GM19351 (cell line): ENCODE results near the gene ARAP1.

Experiments
- ATAC-seq: cut with Tn5 transposase; IDR thresholded peaks from one replicate; pipeline ENCODE4 v1.9.1; 2021; ENCODE audit warnings: mild to moderate bottlenecking, moderate library complexity; ENCODE audit not compliant: unreplicated experiment

ARAP1 gene

GRCh38 chr11:72780296-72781062 lies 28.3 kb upstream of the ARAP1 start:
- ATAC-seq, result no peak

DNA sequence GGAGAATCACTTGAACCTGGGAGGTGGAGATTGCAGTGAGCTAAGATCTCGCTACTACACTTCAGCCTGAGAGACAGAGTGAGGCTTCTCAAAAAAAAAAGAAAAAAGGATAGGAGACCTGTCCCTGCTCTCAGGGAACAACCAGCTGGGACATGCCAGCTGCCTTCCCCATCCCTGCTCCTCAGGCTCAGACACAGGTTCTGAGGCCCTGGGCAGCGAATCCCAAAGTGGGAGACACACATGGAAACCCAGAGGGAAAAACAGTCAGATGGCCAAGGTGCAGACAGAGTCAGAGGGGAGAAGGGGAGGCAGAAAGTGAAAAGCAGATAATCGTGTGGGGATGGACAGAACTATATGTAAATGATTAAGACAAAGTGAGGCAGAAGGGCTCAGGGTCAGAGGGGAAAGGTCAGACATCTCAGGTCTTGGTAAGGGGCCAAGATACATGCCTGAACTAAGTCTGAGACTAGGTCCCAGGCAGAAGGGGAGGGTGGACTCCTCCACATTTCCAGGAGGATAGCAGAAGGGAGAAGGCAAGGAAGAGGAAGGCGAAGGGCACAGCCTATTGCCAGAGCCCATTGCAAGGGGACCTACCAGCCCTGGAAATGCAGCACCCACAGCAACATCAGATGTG lies 27.4 kb upstream of the ARAP1 start:
- ATAC-seq, result no peak

GRCh38 chr11:72778535-72779494 lies 26.6 kb upstream of the ARAP1 start:
- ATAC-seq, result no peak

GRCh38 chr11:72777755-72778278 lies 25.6 kb upstream of the ARAP1 start:
- no peak for ATAC-seq

DNA sequence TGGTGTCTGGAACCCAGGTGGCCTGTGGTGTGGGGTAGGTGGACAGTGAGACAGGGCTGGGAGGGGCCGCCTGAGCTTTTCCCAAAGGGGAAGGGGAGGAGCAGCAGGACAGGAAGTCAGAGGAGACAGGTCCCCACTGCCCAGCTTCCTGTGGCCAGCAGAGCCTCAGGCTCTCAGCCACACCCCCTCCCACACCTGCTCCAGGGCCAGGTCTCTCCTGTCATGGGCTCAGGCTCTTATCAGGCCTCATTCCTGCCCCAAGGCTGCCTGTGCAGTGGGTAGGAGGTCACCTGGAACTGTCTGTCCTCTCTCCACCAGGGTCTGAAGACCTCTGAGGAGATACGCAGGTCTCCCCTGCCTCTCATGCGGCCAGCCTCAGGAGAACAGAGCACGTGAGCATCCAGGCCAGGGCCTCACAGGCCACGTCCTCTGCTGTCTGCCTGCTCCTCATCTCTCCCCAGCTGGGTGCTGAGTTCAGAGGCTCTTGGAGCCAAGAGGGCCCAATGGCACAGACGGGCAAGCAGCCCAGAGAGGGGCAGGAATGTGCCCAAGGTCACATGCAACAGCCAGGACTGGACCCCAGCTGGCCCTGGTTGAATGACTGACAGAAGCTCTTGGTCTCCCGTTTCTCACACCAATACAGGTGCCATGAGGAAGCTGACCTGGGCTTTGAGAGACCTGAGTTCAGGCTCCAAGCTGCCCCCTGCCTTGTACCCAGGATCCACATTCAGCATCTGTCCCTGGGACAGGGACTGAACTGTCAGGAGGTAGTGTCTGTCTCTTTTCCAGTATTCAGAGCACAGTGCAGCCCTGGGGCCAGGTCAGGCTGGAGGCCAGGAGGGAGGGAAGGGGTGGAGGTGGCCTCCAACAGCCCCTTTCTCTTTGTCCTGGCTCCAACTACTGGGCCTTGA lies 24.9 kb upstream of the ARAP1 start:
- no peak for ATAC-seq

GRCh38 chr11:72776117-72776843 lies 24.1 kb upstream of the ARAP1 start:
- no peak for ATAC-seq

GRCh38 chr11:72775288-72776110 lies 23.3 kb upstream of the ARAP1 start:
- ATAC-seq, result no peak

DNA sequence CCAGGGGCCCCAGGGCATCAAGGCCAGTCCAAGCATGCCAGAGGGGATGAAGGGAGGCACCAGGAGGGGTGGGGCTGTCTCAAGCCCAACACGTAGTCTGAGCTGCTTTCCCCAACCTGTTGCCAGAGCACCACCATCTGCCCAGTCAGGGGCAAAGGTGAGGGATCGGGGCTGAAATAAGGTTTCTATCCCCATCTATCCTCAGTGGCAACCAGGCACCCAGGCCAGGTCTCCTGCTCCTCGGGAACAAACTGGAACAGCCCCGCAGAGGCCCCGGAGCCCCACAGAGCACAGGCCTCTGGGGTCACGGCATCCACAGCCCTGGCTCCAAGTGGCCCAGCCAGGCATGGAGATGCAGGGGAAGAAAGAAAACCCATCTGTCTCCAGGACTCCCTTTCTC lies 22.3 kb upstream of the ARAP1 start:
- ATAC-seq, result no peak

DNA sequence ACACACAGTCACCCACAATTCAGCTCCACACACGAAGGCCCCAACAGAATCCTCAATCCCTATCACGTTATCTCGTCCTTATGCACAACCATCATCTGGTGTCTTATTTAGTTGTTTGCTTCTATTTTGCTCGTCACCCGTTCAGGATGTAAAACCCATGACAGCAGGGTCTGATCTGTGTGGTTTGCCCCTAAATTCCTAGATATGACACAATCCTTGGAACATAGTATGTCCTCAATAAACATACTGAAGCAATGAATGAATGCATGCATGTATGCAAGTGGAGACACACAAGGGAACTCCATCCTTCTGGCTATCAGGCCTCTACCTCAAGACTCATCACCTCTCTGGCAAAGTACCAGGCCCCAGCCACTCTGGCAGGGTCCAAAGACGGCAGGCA lies 21.5 kb upstream of the ARAP1 start:
- ATAC-seq, result no peak

- no peak for ATAC-seq
These were observed 21.1 kb upstream of the ARAP1 start for GRCh38 chr11:72773291-72773690.

DNA sequence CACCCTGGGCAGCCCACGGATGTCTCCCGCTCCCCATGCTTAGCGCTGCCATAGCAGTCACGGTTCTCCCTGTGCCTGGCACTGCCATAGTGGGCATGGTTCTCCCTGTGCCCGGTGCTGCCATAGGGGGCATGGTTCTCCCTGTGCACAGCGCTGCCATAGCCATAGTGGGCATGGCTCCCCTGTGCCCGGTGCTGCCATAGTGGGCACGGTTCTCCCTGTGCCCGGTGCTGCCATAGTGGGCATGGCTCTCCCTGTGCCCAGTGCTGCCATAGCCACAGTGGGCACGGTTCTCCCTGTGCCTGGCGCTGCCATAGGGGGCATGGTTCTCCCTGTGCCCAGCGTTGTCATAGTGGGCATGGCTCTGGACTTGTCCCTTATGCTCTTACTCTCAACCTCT lies 19.9 kb upstream of the ARAP1 start:
- no peak for ATAC-seq

- ATAC-seq, result no peak
These were observed 19.3 kb upstream of the ARAP1 start for GRCh38 chr11:72771507-72771906.

DNA sequence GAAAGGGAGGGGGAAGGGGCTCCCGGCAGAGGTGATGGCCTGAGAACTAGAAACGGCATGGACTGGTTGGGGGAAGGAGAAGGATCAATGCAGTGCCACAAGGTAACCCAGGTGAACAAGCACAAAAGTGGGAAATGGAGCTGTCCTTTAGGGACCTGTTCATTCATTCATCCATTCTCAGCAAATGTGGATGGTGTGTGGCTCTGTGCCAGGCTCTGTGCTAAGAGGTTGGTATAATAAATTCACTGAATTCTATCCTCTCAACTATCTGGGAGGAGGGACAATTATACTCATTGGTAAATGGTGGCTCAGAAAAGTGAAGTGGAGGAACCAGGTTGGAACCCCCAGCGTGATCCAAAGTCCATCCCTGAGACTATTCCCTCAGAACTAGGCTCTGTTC lies 18.6 kb upstream of the ARAP1 start:
- no peak for ATAC-seq

- ATAC-seq, result no peak
These were observed 17.5 kb upstream of the ARAP1 start for GRCh38 chr11:72769680-72770079.

GRCh38 chr11:72768581-72768980 lies 16.4 kb upstream of the ARAP1 start:
- no peak for ATAC-seq

DNA sequence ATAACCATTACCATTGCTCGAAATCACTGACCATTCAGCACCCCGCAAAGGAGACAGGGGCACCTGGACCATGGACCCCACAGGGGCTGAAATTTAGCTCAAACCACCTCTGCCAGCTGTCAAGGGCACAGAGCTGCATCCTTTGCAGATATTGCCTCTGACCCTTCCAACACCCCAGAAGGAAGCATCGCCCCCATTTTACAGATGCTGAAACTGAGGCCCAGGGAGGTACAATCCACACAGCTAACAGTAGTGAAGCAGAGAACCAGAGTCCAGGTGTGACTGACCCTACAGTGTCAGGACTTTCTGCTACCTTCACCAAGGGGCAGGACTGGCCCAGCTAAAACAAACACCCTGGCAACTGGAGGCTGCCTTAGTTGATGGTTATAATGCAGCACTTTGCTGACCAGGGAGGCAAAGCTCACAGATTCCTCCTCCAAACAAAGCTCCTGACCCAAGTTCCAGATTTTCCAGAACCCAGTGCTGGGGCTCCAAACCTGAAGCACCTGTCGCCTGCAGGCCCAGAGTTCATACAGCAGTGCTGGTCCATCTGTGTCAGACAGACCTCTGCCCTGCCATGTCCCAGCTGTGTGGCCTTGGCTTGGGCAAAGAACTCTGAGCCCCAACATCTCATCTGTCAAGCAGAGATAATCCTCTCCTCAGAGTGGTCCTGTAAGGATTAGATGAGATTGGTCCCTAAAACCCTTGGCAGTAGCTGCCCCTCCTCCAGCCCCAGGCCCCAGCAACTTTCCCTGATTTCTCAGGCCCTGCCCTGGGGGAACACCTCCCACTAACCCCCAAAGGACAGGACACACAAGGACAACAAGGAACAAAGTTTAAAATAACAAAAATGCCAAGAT lies 15.2 kb upstream of the ARAP1 start:
- no peak for ATAC-seq

- ATAC-seq, result no peak
These were observed 14.1 kb upstream of the ARAP1 start for GRCh38 chr11:72766152-72766902.
